ENCODE results near the gene ENG. TPM values are rescaled to one million over a fixed set of nuclear protein-coding genes. Genes with fewer than 3 reads are reported as not detected.
"Not testable (repeated sequence)": the region's sequence is repeated elsewhere in the genome, so short reads cannot be mapped to it uniquely, and the experiment has no call there.

The ENG gene
- total RNA-seq, 3 donors from 2014 or later: 10.7 to 20.3 (median 14.8) TPM

GRCh38 chr9:127885508-127886281, 31.2 kb upstream of the ENG start:
- H3K27me3 Mint-ChIP-seq (ENCODE audit: low read depth): no peaks in the 10 kb centered on the region
- no peaks in the 10 kb centered on the region for H3K9me3 Mint-ChIP-seq
- H3K4me1 Mint-ChIP-seq (ENCODE audit: low read depth): no peaks in the 10 kb centered on the region
- no peak overlapping the region for H3K4me3 Mint-ChIP-seq
- DNase-seq (no peak), ATAC-seq (no peak)
- peaks cover 17% of the 10 kb centered on the region for H3K36me3 Mint-ChIP-seq (ENCODE audit: insufficient read depth)

- Mint-ChIP-seq H3K36me3 (ENCODE audit: insufficient read depth) (peaks cover 12% of the 10 kb centered on the region), H3K4me1 (ENCODE audit: low read depth) (no peaks in the 10 kb centered on the region), H3K9me3 (no peaks in the 10 kb centered on the region), H3K4me3 (no peak overlapping the region), H3K27me3 (ENCODE audit: low read depth) (no peaks in the 10 kb centered on the region)
- DNase-seq: no peak
- no peak for ATAC-seq
Observed at GRCh38 chr9:127884976-127885490, 30.6 kb upstream of the ENG start.

- ATAC-seq (no peak), DNase-seq (no peak)
- no peaks in the 10 kb centered on the region for H3K4me1 Mint-ChIP-seq (ENCODE audit: low read depth)
- H3K27me3 Mint-ChIP-seq (ENCODE audit: low read depth): no peaks in the 10 kb centered on the region
- H3K4me3 Mint-ChIP-seq: no peak overlapping the region
- no peaks in the 10 kb centered on the region for H3K9me3 Mint-ChIP-seq
- H3K36me3 Mint-ChIP-seq (ENCODE audit: insufficient read depth): peaks cover 10% of the 10 kb centered on the region
Observed at GRCh38 chr9:127884427-127884911, 30.0 kb upstream of the ENG start.

- Mint-ChIP-seq H3K4me3 (no peak overlapping the region), H3K9me3 (no peaks in the 10 kb centered on the region), H3K4me1 (ENCODE audit: low read depth) (no peaks in the 10 kb centered on the region), H3K36me3 (ENCODE audit: insufficient read depth) (peaks cover 10% of the 10 kb centered on the region), H3K27me3 (ENCODE audit: low read depth) (no peaks in the 10 kb centered on the region)
- no peak for ATAC-seq
- DNase-seq: no peak
Observed at GRCh38 chr9:127883959-127884358, 29.5 kb upstream of the ENG start.

- not testable (repeated sequence) for DNase-seq
Observed at GRCh38 chr9:127881715-127882114, 27.3 kb upstream of the ENG start.

GRCh38 chr9:127880143-127880542, 25.7 kb upstream of the ENG start:
- H3K4me1 Mint-ChIP-seq (ENCODE audit: low read depth): peaks cover 2% of the 10 kb centered on the region
- H3K4me3 Mint-ChIP-seq: no peak overlapping the region

More at GRCh38 chr9:127881715-127882114, 27.3 kb upstream of the ENG start:
- H3K4me1 Mint-ChIP-seq (ENCODE audit: low read depth); H3K4me3 Mint-ChIP-seq; H3K36me3 Mint-ChIP-seq (ENCODE audit: insufficient read depth); H3K9me3 Mint-ChIP-seq; H3K27me3 Mint-ChIP-seq (ENCODE audit: low read depth); ATAC-seq: not testable (repeated sequence)

GRCh38 chr9:127878652-127879390, 24.4 kb upstream of the ENG start:
- H3K9me3 Mint-ChIP-seq: no peaks in the 10 kb centered on the region
- DNase-seq (no peak), ATAC-seq (no peak)
- H3K27me3 Mint-ChIP-seq (ENCODE audit: low read depth): no peaks in the 10 kb centered on the region
- H3K4me1 Mint-ChIP-seq (ENCODE audit: low read depth): peaks cover 2% of the 10 kb centered on the region
- peaks cover 2% of the 10 kb centered on the region for H3K36me3 Mint-ChIP-seq (ENCODE audit: insufficient read depth)
- no peak overlapping the region for H3K4me3 Mint-ChIP-seq

More at GRCh38 chr9:127880143-127880542, 25.7 kb upstream of the ENG start:
- no peak for ATAC-seq
- no peaks in the 10 kb centered on the region for H3K27me3 Mint-ChIP-seq (ENCODE audit: low read depth)
- H3K36me3 Mint-ChIP-seq (ENCODE audit: insufficient read depth): peaks cover 2% of the 10 kb centered on the region
- H3K9me3 Mint-ChIP-seq: no peaks in the 10 kb centered on the region
- no peak for DNase-seq

- DNase-seq (no peak), ATAC-seq (no peak)
- no peaks in the 10 kb centered on the region for H3K9me3 Mint-ChIP-seq
- H3K4me1 Mint-ChIP-seq (ENCODE audit: low read depth): peaks cover 2% of the 10 kb centered on the region
- H3K36me3 Mint-ChIP-seq (ENCODE audit: insufficient read depth): peaks cover 2% of the 10 kb centered on the region
- no peaks in the 10 kb centered on the region for H3K27me3 Mint-ChIP-seq (ENCODE audit: low read depth)
- peak overlapping the region; percentile 47 for H3K4me3 Mint-ChIP-seq
Observed at GRCh38 chr9:127878001-127878651, 23.7 kb upstream of the ENG start.

- Mint-ChIP-seq H3K27me3 (ENCODE audit: low read depth) (no peaks in the 10 kb centered on the region), H3K36me3 (ENCODE audit: insufficient read depth) (no peaks in the 10 kb centered on the region), H3K4me3 (peak within 1 kb of the TSS; percentile 48), H3K4me1 (ENCODE audit: low read depth) (peaks cover 2% of the 10 kb centered on the region), H3K9me3 (no peaks in the 10 kb centered on the region)
- DNase-seq (no peak), ATAC-seq (no peak)
Observed at GRCh38 chr9:127877566-127877998, 23.1 kb upstream of the ENG start, which contains the start of gene AK1. TSS of gene AK1 (minus strand) at chr9:127877675. CDS start at chr9:127874617, 3,058 bp downstream.

- DNase-seq: no peak
- Mint-ChIP-seq H3K36me3 (ENCODE audit: insufficient read depth) (no peaks in the 10 kb centered on the region), H3K9me3 (no peaks in the 10 kb centered on the region), H3K4me3 (peak overlapping the region; percentile 48), H3K27me3 (ENCODE audit: low read depth) (no peaks in the 10 kb centered on the region), H3K4me1 (ENCODE audit: low read depth) (peaks cover 2% of the 10 kb centered on the region)
- peak in 1 of 2 donors; percentile 21 for ATAC-seq
Observed at GRCh38 chr9:127876764-127877562, 22.5 kb upstream of the ENG start.

GRCh38 chr9:127876026-127876763, 21.7 kb upstream of the ENG start:
- Mint-ChIP-seq H3K27me3 (ENCODE audit: low read depth) (no peaks in the 10 kb centered on the region), H3K4me3 (no peak overlapping the region), H3K4me1 (ENCODE audit: low read depth) (peaks cover 2% of the 10 kb centered on the region), H3K36me3 (ENCODE audit: insufficient read depth) (peaks cover 2% of the 10 kb centered on the region), H3K9me3 (no peaks in the 10 kb centered on the region)
- no peak for DNase-seq
- no peak for ATAC-seq

GRCh38 chr9:127875306-127875966, 21.0 kb upstream of the ENG start:
- Mint-ChIP-seq H3K36me3 (ENCODE audit: insufficient read depth) (peaks cover 2% of the 10 kb centered on the region), H3K4me1 (ENCODE audit: low read depth) (peaks cover 2% of the 10 kb centered on the region), H3K27me3 (ENCODE audit: low read depth) (no peaks in the 10 kb centered on the region), H3K4me3 (no peak overlapping the region), H3K9me3 (no peaks in the 10 kb centered on the region)
- DNase-seq (no peak), ATAC-seq (no peak)

Measured in activated T-cell treated with anti-CD3 and anti-CD28 coated beads, Interleukin-2, amount 50 U/mL, for 4 hours (primary cell).